Left ventricle myocardium inferior (tissue), 1 donor: ENCODE results near the gene C14orf93. TPM values are rescaled to one million over a fixed set of nuclear protein-coding genes. Genes with fewer than 3 reads are reported as not detected.

Experiments
- DNase-seq: peaks from one replicate; pipeline ENCODE4 v3.0.0-alpha.2; 2020
- H3K27ac ChIP-seq: fragments of 200-600 bp; replicated peaks from 2 replicates; pipeline ENCODE4 v1.8.0; 2021
- H3K27me3 ChIP-seq: fragments of 200-600 bp; 2 replicates; pipeline ENCODE4 v1.8.0; 2021; ENCODE audit warnings: low read depth
- H3K36me3 ChIP-seq: fragments of 200-600 bp; 2 replicates; pipeline ENCODE4 v1.8.0; 2021
- H3K4me1 ChIP-seq: fragments of 200-600 bp; 2 replicates; pipeline ENCODE4 v1.8.0; 2021
- H3K4me3 ChIP-seq: fragments of 200-600 bp; 2 replicates; pipeline ENCODE4 v1.8.0; 2021; ENCODE audit warnings: mild to moderate bottlenecking, moderate library complexity
- H3K9me3 ChIP-seq: fragments of 200-600 bp; replicated peaks from 2 replicates; pipeline ENCODE4 v1.8.0; 2021
- CTCF ChIP-seq: fragments of 200-600 bp; IDR thresholded peaks from 2 replicates; pipeline ENCODE4 v1.8.0; 2021; ENCODE audit warnings: antibody characterized with exemption, mild to moderate bottlenecking, borderline replicate concordance
- intact Hi-C: fragments of 100-400 bp; cut with micrococcal nuclease; formaldehyde crosslinking; loops from one replicate; pipeline ENCODE4 v1.11.0; 2022
- total RNA-seq: library from RNA; stranded (reverse); fragmentation: NEBNext Ultra II Directional; extraction: Animal tissue kit (Norgen Biotek cat#: 25700); gene quantifications from one replicate; pipeline ENCODE4 v1.2.1, GENCODE V29; 2021
- donor health status: DM: no; HTN: yes; CAD: no; lungs with severe emphysema.

C14orf93 gene
- total RNA-seq, 1 donor from 2014 or later, result 4.9 TPM

- peaks cover 36% of the 10 kb centered on the region for H3K4me1 ChIP-seq
- H3K4me3 ChIP-seq, result peak overlapping the region; percentile 89
Measured at GRCh38 chr14:23033801-23034497, 24.0 kb upstream of the C14orf93 start.

GRCh38 chr14:23033251-23033727 lies 23.3 kb upstream of the C14orf93 start:
- H3K27ac ChIP-seq, result no peak overlapping the region
- peaks cover 43% of the 10 kb centered on the region for H3K4me1 ChIP-seq
- TF ChIP-seq CTCF, result no peak
- no peaks in the 10 kb centered on the region for H3K9me3 ChIP-seq
- no peaks in the 10 kb centered on the region for H3K27me3 ChIP-seq
- no peak for DNase-seq
- H3K4me3 ChIP-seq, result peak overlapping the region; percentile 89
- intact Hi-C loops, result no loop called here
- H3K36me3 ChIP-seq, result peaks cover 47% of the 10 kb centered on the region

More at GRCh38 chr14:23033801-23034497, 24.0 kb upstream of the C14orf93 start:
- no peak for TF ChIP-seq CTCF
- no peaks in the 10 kb centered on the region for H3K9me3 ChIP-seq
- DNase-seq, result no peak
- H3K27ac ChIP-seq, result peak overlapping the region; percentile 96
- H3K36me3 ChIP-seq, result peaks cover 41% of the 10 kb centered on the region
- H3K27me3 ChIP-seq, result no peaks in the 10 kb centered on the region
- intact Hi-C loops, result no loop called here

GRCh38 chr14:23030936-23031335 lies 21.0 kb upstream of the C14orf93 start:
- no peak for DNase-seq
- H3K4me3 ChIP-seq, result no peak overlapping the region
- peaks cover 52% of the 10 kb centered on the region for H3K4me1 ChIP-seq
- intact Hi-C loops, result no loop called here
- no peaks in the 10 kb centered on the region for H3K9me3 ChIP-seq
- H3K27ac ChIP-seq, result no peak overlapping the region
- no peak for TF ChIP-seq CTCF
- no peaks in the 10 kb centered on the region for H3K27me3 ChIP-seq
- H3K36me3 ChIP-seq, result peaks cover 68% of the 10 kb centered on the region

- DNase-seq, result no peak
- TF ChIP-seq CTCF, result no peak
- Histone ChIP-seq H3K9me3 (no peaks in the 10 kb centered on the region), H3K4me3 (no peak overlapping the region), H3K27me3 (no peaks in the 10 kb centered on the region), H3K4me1 (peaks cover 46% of the 10 kb centered on the region), H3K27ac (no peak overlapping the region), H3K36me3 (peaks cover 77% of the 10 kb centered on the region)
- intact Hi-C loops, result no loop called here
Measured at GRCh38 chr14:23028799-23029198, 18.9 kb upstream of the C14orf93 start.

- no peak for TF ChIP-seq CTCF
- intact Hi-C loops, result no loop called here
- Histone ChIP-seq H3K27me3 (no peaks in the 10 kb centered on the region), H3K4me3 (no peak overlapping the region), H3K9me3 (no peaks in the 10 kb centered on the region), H3K4me1 (peaks cover 31% of the 10 kb centered on the region), H3K27ac (no peak overlapping the region), H3K36me3 (peaks cover 45% of the 10 kb centered on the region)
- DNase-seq, result no peak
Measured at GRCh38 chr14:23025151-23025814, 15.3 kb upstream of the C14orf93 start.
